Thymus (tissue), 11 donors: ENCODE results near the gene AK2. TPM values are rescaled to one million over a fixed set of nuclear protein-coding genes. Genes with fewer than 3 reads are reported as not detected.
A peak's percentile ranks its signal among the peaks of the same experiment; 100 is the strongest.

Experiments used
- DNase-seq, 9 donors: peaks; one replicate each; pipeline ENCODE4 v3.0.0-alpha.2; 2013; ENCODE audit warnings: low spot score in 9 of 9, low read depth in 6 of 9, missing footprints in 1 of 9
- H3K27ac ChIP-seq, 2 donors: one replicate each; pipeline ENCODE4 v1.5.1; 2013; ENCODE audit warnings: control low read depth in 1 of 2, low read depth in 1 of 2, low read length in 1 of 2, mild to moderate bottlenecking in 1 of 2, moderate library complexity in 1 of 2
- H3K27me3 ChIP-seq, 2 donors: one replicate each; pipeline ENCODE4 v1.5.1; 2013; ENCODE audit warnings: low read length in 1 of 2; ENCODE audit not compliant: control insufficient read depth in 2 of 2, insufficient read depth in 1 of 2
- H3K36me3 ChIP-seq, 2 donors: one replicate each; pipeline ENCODE4 v1.5.1; 2013; ENCODE audit warnings: low read length in 1 of 2, mild to moderate bottlenecking in 1 of 2, moderate library complexity in 1 of 2; ENCODE audit not compliant: control insufficient read depth in 2 of 2, insufficient read depth in 2 of 2
- H3K4me1 ChIP-seq, 2 donors: one replicate each; pipeline ENCODE4 v1.5.1; 2013; ENCODE audit warnings: low read length in 2 of 2; ENCODE audit not compliant: control insufficient read depth in 2 of 2, insufficient read depth in 2 of 2
- H3K4me3 ChIP-seq, 2 donors: one replicate each; pipeline ENCODE4 v1.5.1; 2013; ENCODE audit warnings: low read length in 2 of 2, control low read depth in 1 of 2, mild to moderate bottlenecking in 1 of 2
- H3K9me3 ChIP-seq, 2 donors: one replicate each; pipeline ENCODE4 v1.5.1; 2013; ENCODE audit warnings: low read length in 1 of 2, mild to moderate bottlenecking in 1 of 2; ENCODE audit not compliant: control insufficient read depth in 2 of 2, insufficient read depth in 1 of 2
- WGBS: extraction: QIAGEN DNeasy Blood & Tissue Kit; methylation state at CpG from one replicate; pipeline ENCODE4 v1.1.7; 2013; 5-methylcytosine and 5-hydroxymethylcytosine counted together
- polyA plus RNA-seq: library from polyadenylated mRNA; stranded (reverse); fragments of 200-250 nt; gene quantifications from one replicate; pipeline ENCODE4 v1.2.3, GENCODE V29; 2013
- total RNA-seq: library from RNA; stranded (reverse); fragments of 120-200 nt; gene quantifications from one replicate; pipeline ENCODE4 v1.2.4, GENCODE V29; 2013
- donor health status: healthy.

AK2 gene
- total and polyA plus RNA-seq, 2 donors, result 73.2 to 156 TPM

DNA sequence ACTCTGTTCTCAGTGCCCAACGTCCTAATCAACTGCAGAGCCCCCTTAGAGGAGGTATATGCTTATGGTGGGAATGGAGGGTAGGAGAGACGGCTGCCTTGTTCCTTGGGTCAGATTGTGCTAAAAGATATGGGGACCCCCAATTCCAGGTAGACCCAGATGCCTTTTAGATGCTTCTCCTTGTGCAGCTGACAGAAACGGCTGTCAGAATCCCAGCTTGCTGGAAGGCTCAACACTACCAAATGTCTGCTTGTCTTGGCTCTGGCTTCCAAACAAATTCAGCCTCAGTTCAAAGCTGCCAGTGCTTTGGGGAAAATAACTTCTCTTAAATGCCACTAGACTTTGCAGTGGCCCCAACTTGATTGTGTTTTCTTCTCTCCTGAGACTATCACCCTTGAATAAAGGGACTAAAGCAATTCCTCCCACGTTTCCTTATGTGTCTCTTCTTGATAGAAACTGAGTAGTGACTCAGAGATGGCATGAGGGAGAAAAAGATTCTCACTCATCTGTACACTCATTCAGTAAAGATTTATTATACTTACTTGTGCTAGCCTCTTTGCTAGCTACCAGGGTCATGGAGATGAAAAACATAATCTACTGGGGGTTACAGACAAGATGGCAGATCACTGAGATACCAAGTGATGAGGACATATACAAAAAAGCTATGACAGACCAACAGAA is 68.7 kb downstream of the AK2 start:
- 96% methylated on average over 4 of the region's 4 CpGs for WGBS
- Histone ChIP-seq H3K9me3 (peaks cover 0 to 3% of the 10 kb centered on the region in 2 donors), H3K27ac (no peak overlapping the region), H3K4me1 (peaks cover 3 to 8% of the 10 kb centered on the region in 2 donors), H3K36me3 (no peaks in the 10 kb centered on the region), H3K4me3 (no peak overlapping the region), H3K27me3 (peaks cover 12 to 40% of the 10 kb centered on the region in 2 donors)
- no peak for DNase-seq

DNA sequence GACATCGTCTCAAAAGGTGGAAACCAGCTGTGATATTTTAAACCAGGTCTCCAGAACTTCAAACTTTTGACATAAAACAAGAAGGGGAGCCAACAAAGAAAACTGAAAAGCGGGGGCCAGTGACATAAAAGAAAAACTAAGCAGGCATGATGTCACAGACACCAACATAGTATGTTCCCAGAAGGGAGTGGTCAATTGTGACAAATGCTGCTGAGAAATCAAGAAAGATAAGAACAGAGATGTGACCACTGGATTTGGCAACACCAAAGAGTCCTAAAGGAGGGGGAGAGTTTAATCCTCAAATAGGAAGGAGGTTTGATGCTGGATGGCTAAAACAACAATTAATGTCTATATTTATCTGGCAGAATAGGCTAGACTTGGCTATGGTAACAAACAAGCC is 69.8 kb downstream of the AK2 start:
- Histone ChIP-seq H3K27me3 (peaks cover 2 to 29% of the 10 kb centered on the region in 2 donors), H3K36me3 (no peaks in the 10 kb centered on the region), H3K4me1 (peaks cover 4 to 11% of the 10 kb centered on the region in 2 donors), H3K9me3 (no peaks in the 10 kb centered on the region), H3K4me3 (no peak overlapping the region), H3K27ac (no peak overlapping the region)
- no peak for DNase-seq
- 95% methylated on average over 2 of the region's 2 CpGs for WGBS

DNA sequence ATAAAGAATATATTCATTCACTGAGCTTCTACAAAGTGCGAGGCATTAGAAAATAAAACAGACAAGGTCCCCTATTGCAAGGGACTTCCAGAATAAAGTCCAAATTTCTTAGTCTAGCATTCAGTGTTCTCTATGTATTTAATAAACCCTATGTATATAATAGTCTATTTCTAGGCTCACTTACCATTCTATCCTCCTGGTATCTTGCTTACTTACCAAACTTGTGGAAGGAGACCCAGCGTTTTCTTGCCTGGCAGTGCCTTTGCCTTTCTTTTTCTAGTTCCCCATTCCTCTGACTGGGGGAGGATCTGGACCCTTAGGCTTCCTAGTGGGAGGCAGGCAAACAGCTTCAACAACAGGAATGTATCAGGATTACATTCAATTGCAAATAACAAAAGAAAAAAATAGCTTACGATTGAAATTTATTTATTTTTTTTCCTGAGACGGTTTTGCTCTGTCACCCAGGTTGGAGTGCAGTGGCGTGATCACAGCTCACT is 71.4 kb downstream of the AK2 start:
- 89% methylated on average over 5 of the region's 5 CpGs for WGBS
- peaks cover 0 to 15% of the 10 kb centered on the region in 2 donors for H3K27me3 ChIP-seq
- H3K4me3 ChIP-seq, result peak overlapping the region; percentile 42 to 78

DNA sequence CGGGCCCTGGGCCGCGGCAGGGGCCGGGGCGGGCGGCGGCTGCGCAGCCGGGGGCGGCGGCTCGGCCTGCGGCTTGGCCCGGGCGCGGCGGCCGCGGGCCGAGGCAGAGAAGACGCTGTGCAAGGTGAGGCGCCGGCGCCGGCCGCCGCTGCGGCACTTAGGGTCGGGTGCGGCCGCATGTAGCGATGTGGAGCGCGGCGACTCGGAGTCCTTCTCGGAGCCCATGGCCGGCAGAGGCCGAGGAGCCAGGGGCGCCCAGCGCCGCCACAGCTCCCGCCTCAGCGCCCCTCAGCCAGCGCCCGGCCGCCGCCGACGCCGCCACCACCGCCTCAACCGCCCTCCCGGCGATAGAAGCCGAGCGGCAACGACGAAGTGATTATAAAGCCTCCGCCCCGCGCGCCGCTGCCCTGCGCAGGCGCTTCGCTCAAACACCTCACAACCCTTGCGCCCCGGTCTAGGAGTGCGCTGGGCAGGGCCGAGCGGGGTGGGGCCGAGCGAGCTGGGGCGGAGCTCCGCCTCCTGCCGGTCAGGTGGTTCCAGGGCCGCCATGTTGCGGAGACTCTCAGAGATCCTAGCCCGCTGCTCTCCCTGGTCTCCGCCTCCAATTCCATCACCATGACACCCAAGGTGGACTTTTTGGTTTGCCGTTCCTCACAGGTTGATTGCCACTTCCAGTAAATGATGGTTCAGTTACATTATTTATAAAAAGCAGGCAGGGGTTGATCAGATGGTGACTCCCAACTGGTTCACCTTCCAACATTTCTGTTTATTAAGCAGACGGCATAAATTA is 72.0 kb downstream of the AK2 start, which contains the start of gene RNF19B:
Gene RNF19B (minus strand): TSS at position 349 of the 790 bp plus-strand sequence. CDS start 124 bp downstream, at position 225.
- no peaks in the 10 kb centered on the region for H3K9me3 ChIP-seq
- H3K4me1 ChIP-seq, result peaks cover 4 to 11% of the 10 kb centered on the region in 2 donors
- peak in 8 of 9 donors; percentile 52 to 90 (median 78) for DNase-seq
- H3K27ac ChIP-seq, result peak within 1 kb of the TSS; percentile 37 to 89
- 1% methylated on average over 83 of the region's 83 CpGs for WGBS
- no peaks in the 10 kb centered on the region for H3K36me3 ChIP-seq
- H3K27me3 ChIP-seq, result peaks cover 0 to 12% of the 10 kb centered on the region in 2 donors
- peak within 1 kb of the TSS; percentile 53 to 78 for H3K4me3 ChIP-seq

More for the DNA sequence above, 71.4 kb downstream of the AK2 start:
- Histone ChIP-seq H3K4me1 (peaks cover 4 to 11% of the 10 kb centered on the region in 2 donors), H3K27ac (no peak overlapping the region), H3K36me3 (no peaks in the 10 kb centered on the region), H3K9me3 (no peaks in the 10 kb centered on the region)
- DNase-seq, result no peak

DNA sequence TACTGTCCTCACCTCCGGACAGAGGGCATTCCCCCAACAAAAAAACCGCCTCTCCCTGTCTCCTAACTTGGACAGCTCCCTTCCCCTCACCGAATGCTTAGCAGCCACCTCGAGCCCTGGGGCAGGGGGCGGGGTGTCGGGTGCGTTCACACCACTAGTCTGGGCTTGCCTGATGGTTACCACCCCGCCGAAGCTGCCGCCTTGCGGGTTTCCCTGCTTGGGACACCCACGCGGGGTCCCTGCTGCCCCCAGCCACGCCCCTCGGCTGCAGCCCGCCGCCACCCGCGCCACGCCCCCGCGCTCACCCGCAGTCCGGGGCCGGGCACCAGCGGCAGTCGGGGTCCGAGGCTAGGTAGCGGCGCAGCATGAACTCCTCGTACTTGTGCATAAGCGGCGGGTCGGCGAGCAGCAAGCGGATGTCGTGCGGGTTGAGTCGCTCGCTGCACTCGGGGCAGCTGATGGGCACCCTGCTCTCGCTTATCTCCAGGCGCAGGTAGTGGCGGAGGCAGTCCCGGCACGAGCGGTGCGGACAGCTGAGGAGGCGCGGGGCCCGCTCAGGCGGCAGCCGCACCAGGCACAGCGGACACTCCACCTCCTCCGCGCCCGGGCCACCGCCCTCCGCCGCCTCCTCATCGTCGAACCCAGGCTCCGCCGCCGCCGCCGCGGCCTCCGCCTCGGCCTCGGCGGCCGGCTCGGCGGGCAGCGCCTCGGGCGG is 72.8 kb downstream of the AK2 start:
- no peaks in the 10 kb centered on the region for H3K36me3 ChIP-seq
- H3K27ac ChIP-seq, result peak overlapping the region in 1 of 2 donors; percentile 75
- under 1% methylated on average over 78 of the region's 78 CpGs for WGBS
- peak in 6 of 9 donors; percentile 21 to 70 (median 36) for DNase-seq
- peaks cover 0 to 12% of the 10 kb centered on the region in 2 donors for H3K27me3 ChIP-seq
- H3K4me1 ChIP-seq, result peaks cover 4 to 11% of the 10 kb centered on the region in 2 donors
- peak overlapping the region; percentile 53 to 78 for H3K4me3 ChIP-seq
- no peaks in the 10 kb centered on the region for H3K9me3 ChIP-seq

DNA sequence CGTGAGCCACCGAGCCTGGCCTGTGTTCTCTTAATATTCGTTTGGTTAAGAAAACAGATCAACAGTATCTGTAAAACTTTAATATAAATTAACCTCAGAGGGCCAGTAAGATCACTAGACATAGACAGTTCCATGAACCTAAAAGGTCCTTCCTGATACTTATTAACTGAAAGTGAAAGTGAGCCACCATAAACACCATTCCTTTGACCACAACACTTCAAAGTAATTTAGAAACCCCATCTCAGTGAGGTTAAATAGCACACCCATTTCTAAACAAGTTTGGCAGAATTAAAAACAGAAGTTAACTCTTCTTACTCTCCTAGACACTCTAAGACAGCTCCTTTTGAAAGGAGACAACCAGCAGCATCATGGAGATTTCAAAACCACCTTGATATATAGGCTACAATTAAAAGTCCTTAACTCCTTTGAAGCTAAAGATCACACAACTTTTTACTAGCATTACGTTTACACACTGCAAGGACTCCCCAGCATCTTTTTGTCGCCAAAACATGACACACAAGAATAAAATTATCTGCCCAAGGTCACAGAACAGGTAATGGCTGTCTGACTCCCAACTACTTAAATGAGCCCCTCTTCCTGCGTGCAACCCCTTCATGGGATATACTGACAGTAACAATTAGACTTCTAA is 74.3 kb downstream of the AK2 start:
- Histone ChIP-seq H3K36me3 (no peaks in the 10 kb centered on the region), H3K9me3 (no peaks in the 10 kb centered on the region), H3K27me3 (peaks cover 0 to 10% of the 10 kb centered on the region in 2 donors), H3K4me3 (peak overlapping the region; percentile 2 to 78), H3K4me1 (peaks cover 4 to 14% of the 10 kb centered on the region in 2 donors), H3K27ac (peak overlapping the region in 1 of 2 donors; percentile 2)
- 62% methylated on average over 6 of the region's 6 CpGs for WGBS
- no peak for DNase-seq

DNA sequence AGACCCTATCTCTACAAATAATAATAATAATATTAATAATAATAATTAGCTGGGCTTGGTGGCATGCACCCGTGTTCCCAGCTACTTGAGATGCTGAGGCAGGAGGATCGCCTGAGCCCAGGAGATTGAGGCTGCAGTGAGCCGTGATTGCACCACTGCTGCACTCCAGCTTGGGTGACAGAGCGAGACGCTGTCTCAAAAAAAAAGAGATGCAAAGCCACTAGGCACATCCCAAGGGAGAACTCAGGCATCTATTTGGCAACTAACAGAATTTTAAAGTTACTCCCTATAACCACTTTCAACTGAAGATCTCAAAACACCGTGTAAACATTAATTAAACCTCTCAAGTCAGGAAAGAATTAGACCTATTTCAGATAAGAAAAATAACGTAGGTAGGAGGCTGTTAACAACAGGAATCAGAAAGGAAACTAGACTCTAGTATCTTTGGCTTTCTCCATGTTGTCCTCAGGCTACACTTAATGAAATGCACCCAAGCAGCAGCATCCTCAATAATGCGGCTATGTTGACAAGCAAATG is 75.8 kb downstream of the AK2 start:
- Histone ChIP-seq H3K4me3 (no peak overlapping the region), H3K4me1 (peaks cover 4 to 17% of the 10 kb centered on the region in 2 donors), H3K27ac (no peak overlapping the region), H3K27me3 (peaks cover 0 to 10% of the 10 kb centered on the region in 2 donors), H3K9me3 (no peaks in the 10 kb centered on the region), H3K36me3 (no peaks in the 10 kb centered on the region)
- WGBS, result 89% methylated on average over 8 of the region's 8 CpGs
- no peak for DNase-seq

DNA sequence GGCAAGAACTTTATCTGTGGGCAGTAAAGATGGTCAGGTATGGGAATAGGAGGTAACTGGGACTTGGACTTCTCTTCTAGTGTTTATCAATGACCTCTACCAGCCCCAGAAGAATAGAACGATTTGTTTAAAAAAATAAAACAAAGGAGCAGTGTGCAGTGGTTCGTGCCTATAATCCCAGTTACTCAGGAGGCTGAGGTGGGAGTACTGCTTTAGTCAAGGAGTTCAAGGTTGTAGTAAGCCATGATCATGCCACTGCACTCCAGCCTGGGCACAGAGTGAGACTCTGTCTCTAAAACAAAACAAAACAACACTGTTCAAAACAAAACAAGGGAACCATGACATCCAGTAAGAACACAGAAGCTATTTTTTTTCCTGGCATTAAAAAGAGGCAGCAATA is 76.3 kb downstream of the AK2 start:
- WGBS, result 91% methylated on average over 2 of the region's 2 CpGs
- Histone ChIP-seq H3K36me3 (no peaks in the 10 kb centered on the region), H3K4me1 (peaks cover 4 to 17% of the 10 kb centered on the region in 2 donors), H3K4me3 (no peak overlapping the region), H3K27me3 (peaks cover 0 to 10% of the 10 kb centered on the region in 2 donors), H3K27ac (no peak overlapping the region), H3K9me3 (no peaks in the 10 kb centered on the region)
- DNase-seq, result no peak
